SH-SY5Y (cell line): ENCODE data around the gene ZNF296.

ENCODE experiments used
- GATA2 ChIP-seq: IDR thresholded peaks from 2 replicates; pipeline ENCODE4 v1.6.1; 2011; ENCODE audit warnings: mild to moderate bottlenecking, low read depth, low read length
- GATA3 ChIP-seq: IDR thresholded peaks from 2 replicates; pipeline ENCODE4 v1.6.1; 2011; ENCODE audit warnings: low read depth, mild to moderate bottlenecking, low read length, moderate library complexity

Gene ZNF296

DNA sequence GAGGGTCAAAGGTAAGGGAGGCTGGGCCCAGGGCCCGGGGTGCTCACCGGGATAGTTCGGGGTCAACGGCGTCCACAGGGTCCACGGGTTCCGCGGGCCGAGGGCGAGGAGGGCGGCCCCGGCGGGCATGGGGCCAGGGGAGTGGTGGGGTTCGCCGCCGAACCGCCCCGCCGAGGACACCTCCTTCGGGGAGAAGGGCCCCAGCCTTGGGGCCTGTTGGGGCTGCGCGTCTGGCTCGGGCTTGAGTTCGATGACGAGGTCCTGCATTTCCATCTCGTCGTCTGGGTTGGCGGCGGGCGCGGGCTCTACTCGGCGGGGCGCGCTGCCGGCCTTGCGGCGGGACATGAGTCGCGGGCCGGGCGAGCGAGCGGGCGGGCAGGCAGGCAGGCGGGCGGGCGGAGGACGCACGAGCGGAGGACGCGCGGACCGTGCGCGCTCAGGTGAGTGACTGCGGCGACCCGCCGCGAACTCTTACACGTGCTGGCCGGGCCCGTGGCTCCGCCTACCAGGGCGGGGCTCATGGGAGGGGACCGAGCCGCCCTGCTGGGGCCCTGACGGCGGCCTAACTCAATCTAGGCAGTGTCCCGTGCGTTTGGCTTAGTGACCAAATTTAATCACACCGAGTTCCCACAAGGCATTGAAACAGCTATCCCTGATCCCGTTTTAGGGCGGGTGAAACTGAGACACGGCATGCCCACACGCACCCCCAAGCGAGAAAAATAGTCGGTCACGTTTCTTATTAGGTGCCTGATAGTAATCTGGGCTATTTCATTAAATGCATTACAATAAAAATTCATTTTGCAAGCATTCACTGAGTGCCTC, at the start of gene ZNF296:
TSS of gene ZNF296 (minus strand) at position 450 of the 822 bp plus-strand sequence. CDS start at position 345, 105 bp downstream.
- TF ChIP-seq GATA2 = no peak
- no peak for TF ChIP-seq GATA3

DNA sequence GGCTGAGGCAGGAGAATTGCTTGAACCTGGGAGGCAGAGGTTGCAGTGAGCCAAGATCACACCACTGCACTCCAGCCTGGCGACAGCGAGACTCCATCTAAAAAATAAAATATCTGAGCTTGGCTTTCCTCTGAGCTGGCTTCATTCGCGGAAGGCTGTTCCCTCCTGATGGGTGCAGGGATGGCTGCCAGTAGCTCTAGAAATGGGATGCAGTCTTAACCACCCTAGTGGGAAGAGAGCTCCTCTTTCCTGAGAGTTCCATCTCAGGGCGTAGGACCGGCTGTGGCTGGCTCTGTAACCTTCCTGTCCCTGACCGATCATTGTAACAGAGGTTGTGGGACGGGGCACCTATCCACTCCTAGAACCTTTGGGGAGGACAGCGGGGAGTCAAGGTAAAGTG, 49.1 kb upstream of the ZNF296 start:
- TF ChIP-seq GATA3 (no peak), GATA2 (no peak)

DNA sequence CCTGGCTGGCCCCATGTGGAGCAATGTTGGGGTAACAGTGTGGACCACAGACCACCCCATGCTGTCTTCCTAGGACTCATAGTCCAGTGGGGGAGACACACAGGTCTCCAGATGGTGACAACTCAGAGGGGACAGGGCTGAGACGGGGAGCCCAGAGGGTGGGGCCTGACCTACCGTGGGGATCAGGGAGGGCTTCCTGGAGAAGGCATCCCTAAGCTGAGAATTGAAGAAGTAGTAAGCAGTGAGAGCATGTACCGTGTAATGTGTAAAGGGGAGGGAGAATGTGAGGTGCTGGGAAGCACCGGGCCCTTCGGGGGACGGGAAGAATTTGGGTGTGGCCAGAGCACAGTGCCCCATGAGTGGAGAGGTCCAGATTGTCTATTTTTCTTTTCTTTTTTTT, 47.7 kb upstream of the ZNF296 start:
- no peak for TF ChIP-seq GATA2
- TF ChIP-seq GATA3 = no peak

DNA sequence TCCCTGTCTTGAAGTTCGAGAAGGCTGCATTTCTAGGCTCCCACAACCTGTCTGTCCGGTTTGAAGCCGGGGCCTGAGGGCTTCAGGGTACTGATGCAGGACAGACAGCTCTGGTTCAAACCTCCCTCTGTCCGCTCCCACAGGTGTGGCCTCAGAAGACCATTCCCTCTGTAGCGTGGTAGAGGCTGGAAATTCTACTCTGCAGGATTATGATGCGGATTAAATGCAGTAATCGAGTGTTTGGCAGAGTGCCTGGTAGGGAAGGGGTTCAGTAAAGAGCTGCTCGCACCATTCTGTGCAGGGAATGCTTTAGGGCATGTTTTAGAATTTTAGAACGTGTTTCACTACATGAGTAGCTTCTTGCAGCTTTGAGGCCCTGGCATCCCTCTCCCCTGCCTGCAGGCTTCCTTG, 47.2 kb upstream of the ZNF296 start:
- no peak for TF ChIP-seq GATA3
- TF ChIP-seq GATA2 = no peak

DNA sequence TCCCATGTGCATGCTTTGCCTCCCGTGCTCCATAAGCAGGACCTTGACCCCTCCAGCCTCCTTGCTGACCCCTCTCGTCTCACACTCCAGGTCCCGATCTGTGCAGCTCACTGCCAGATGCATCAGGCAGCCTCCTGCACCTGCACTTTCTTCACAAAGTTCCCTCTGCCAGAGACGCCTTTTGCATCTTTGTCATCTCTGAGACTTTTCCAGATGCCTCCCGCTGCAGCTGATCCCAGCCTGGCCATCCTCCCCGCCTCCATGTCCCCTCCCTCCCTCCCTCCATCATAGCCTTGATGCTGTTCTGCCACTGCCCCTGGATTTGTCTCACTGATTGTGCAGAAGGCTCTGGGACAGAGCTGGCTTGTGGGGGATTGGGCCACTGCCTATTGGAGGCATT, 46.6 kb upstream of the ZNF296 start:
- TF ChIP-seq GATA3 = no peak

DNA sequence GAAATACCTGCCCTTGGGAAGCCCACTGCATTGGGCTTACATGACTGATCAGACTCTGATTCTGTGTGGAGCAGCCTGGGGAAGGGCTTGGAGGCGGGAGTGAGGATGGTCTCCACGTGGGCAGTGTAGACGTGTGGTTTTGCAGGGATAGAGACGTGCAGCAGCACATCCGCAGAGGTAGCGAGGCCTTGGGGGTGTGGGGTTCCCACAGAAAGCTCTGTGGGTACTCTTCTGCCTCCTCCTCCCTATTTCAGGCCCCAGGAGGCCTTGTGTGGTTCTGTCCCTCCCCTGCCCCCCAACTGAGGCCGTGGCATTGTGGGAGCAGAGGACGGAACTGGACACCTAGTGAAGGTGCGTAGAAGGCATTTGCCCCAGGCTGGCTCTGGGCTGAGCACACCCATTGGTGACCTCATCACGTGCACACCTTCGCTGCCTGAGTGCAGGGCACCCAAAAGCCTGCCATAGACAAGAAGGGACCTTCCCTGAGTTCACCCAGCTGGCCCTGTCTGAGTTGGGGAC, 45.6 kb upstream of the ZNF296 start:
- TF ChIP-seq GATA3 (no peak), GATA2 (no peak)

DNA sequence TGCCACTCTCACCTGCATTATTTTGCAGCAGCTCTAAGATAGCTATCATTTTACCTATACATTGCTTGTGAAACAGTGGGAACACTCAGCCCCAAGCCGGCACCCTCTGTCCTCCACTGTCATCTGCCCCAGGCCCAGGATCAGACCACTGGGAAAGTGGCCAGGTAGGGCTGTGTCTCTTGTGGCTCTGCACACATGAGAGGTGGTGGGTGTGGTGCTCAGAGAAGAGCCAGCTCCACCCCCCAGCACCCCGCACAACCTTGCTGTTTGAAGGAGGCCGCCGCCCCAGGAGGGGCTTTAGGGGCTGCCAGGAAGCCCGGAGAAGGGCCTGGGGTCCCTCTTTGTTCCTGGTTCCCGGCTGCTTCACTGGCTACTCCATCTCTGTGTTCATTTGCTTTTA, 43.3 kb upstream of the ZNF296 start:
- no peak for TF ChIP-seq GATA3
- TF ChIP-seq GATA2 = no peak

DNA sequence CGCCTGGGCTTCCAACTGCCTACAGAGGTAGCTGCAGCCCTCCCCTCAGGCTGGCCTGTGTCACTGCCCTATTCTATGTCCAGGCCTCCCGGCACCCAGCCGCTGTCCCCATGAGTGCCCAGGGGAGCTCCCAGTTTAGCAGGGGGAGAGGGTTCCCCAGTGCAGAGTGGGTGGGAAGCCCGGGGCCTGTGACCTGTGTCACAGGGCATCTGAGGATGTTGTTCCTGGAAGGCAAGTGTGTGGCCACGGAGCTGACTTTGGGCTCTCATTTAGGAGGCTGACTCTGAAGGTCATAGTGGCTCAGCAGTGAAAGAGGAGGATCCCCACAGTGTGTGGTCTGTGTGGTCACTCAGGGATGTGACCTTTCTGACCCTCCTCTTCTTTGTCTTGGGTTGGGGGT, 41.8 kb upstream of the ZNF296 start:
- TF ChIP-seq GATA3 (no peak), GATA2 (no peak)

DNA sequence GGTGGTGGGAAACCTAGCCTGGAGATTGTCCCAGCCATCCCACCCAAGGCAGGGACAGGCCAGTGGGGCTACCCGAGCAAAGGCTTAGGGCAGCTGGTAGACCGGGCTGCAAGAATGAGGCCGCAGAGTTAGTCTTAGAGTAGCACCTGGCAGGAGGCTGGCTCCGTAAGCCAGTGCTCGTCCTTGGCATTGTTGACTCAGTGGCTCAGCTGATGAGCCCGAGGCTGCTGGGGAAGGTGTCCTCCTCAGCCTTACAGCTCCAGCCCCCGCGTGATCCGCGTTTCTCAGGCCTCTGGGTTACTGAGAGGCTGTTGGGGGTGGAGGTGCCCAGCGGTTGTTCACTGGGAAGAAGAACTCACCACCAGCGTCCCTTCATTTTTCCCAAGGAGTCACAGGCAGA, 41.4 kb upstream of the ZNF296 start:
- TF ChIP-seq GATA3 = no peak
- TF ChIP-seq GATA2 = no peak

DNA sequence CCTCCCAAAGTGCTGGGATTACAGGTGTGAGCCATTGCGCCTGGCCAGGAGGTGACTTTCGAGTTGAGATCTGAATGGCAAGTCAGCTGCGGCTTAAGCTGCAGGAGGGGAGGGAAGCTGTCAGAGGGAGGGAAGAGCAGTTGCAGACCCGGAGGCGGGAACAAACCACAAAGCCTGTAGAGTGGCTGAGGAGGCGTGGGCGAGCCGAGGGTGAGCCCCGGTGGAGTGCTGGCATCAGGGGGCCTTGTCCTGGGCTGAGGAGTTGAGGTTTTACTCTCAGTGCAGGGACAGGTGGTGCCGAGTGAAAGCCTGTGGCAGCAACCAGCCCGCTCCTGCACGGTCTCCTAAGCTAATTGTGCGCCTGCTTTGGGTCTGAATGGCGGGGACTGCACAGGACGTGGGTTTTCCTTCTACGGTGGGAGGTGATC, 40.9 kb upstream of the ZNF296 start:
- TF ChIP-seq GATA2 = no peak

DNA sequence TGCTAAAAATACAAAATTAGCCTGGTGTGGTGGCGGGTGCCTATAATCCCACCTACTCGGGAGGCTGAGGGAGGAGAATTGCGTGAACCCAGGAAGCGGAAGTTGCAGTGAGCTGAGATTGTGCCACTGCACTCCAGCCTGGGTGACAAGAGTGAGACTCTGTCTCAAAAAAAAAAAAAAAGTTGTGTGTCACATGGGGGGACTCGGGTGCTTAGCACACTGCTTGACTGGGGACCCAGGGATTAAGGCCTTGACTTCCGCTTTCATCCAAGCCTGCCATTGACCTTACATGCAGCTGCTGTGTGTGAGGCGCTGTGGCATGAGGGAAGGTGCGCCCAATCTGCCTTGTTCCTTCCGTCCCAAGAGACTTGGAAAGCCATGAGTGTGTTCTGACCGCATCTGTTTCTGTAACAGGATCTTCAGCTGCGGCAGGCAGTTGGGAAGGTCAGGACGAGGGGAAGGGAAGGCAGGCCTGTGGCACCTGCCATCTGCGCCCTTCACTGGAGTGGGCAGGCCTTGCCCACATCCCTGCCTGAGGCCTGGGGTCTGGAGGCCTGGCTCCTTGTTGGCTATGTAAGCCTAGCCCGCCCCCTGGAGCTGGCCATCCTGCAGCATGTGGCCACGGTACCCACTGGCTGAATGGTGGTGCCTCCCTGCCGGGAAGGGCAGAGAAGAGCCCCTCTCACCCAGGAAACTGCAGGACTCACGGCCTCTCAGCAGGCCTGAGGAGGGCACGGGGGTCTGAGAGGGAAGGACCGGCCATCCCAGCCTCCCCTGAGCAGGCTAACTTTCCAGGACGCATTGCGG, 39.7 kb upstream of the ZNF296 start:
- TF ChIP-seq GATA3 (no peak), GATA2 (no peak)

DNA sequence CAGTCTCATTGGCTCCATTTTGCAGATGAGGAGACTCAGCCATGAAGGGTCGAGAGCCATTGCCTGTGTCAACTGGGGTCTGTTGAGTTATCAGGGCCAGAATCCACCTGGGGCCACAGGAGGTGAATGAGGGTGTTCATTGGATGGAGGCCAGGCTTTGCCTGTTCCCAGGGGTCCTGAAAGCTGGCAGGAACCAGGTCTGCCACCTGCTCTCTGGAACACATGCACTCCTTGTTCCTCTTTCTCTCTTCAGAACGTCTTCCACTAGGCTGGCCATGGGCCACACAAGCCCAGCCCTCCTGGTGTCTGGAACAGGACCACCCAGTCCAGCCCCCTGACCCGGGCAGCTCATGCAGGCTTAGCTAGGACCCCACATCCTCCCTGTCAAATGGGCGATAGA, 37.8 kb upstream of the ZNF296 start:
- TF ChIP-seq GATA2 (no peak), GATA3 (no peak)

DNA sequence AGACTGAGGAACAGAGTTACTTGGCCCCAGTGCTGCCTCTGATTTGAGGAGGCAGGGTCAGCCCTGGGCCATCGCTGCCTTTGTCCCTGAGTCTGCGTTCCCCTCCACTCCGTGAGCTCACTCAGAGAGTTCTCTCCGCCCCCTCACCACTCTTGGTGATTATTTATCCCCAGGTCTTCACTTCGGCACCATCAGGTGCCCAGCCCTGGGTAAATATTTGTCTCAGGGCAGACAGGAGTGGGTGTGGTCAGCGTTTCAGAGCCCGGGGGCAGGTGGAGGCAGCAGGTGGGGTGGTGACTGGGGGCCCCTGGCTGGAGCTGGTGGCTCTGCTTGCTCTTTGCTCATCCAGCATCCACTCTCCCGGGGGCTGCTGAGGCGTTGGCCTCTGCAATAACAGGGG, 37.4 kb upstream of the ZNF296 start:
- no peak for TF ChIP-seq GATA2
- no peak for TF ChIP-seq GATA3

DNA sequence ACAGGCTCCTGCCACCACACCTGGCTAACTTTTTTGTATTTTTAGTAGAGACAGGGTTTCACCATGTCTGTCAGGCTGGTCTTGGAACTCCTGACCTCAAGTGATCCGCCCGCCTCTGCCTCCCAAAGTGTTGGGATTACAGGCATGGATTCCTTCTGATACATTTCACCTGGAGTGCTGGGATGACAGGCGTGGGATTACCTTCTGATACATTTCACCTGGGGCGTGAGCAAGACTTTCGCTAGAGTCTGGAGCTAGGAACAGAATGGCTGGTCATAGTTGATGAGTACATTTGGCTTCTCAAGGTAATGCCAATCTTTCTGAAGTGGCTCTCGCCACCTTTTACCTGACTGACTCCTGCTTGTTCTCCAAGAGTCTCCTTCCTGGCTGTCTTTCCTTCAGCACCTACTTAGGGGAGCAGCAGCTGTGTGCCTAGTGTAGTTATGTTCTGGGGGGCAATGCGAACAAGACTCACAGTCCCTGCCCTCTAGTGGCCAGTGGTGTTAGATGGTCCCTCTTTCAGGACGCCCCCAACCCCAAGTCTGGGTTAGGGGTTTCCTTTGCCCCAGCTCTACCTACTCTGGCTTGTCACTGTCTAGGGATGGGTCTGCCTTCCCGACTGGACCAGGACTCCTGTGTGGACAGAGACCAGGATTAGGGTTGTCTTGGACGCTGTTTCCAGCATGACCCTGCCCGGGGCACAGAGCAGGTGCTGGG, 36.0 kb upstream of the ZNF296 start:
- TF ChIP-seq GATA3 (no peak), GATA2 (no peak)
